H1 (cell line): ENCODE results near the gene SBF2. TPM values are rescaled to one million over a fixed set of nuclear protein-coding genes. Genes with fewer than 3 reads are reported as not detected.

Experiments used
- CTCF ChIA-PET: fragments of 300-600 bp; sonication (Branson Sonifier 250); formaldehyde crosslinking; loops from one replicate; lab custom pipeline; 2021; ENCODE audit not compliant: partially characterized antibody; lab: Charles Lee
- POLR2A ChIA-PET: fragments of 300-600 bp; sonication (Branson Sonifier 250); formaldehyde crosslinking; loops from one replicate; lab custom pipeline; 2021; ENCODE audit warnings: inconsistent platforms; ENCODE audit not compliant: partially characterized antibody; lab: Charles Lee
- DNase-seq, 2 experiments: peaks; one replicate each; pipeline versions ENCODE4 v3.0.0 to v3.0.0-alpha.2; 2010 to 2022; ENCODE audit warnings: low spot score in 2 of 2, low read depth in 1 of 2, mixed read lengths in 1 of 2
- FAIRE-seq: peaks from 2 replicates; lab custom pipeline; 2011; peaks lifted over from hg19 to GRCh38; lab: Jason Lieb, UNC
- H2AFZ ChIP-seq: 2 replicates; pipeline ENCODE4 v1.8.1; 2012; ENCODE audit warnings: low read length, inconsistent platforms
- H2AK5ac ChIP-seq: 2 replicates; pipeline ENCODE4 v1.6.1; 2013; ENCODE audit warnings: low read depth, low read length
- H2BK120ac ChIP-seq: replicated peaks from 2 replicates; pipeline ENCODE3; 2013; ENCODE audit warnings: low read depth, low read length, inconsistent platforms
- H2BK12ac ChIP-seq: 2 replicates; pipeline ENCODE4 v1.6.1; 2013; ENCODE audit warnings: low read depth, low read length
- H2BK15ac ChIP-seq: 2 replicates; pipeline ENCODE4 v1.6.1; 2013; ENCODE audit warnings: low read length
- H2BK20ac ChIP-seq: 2 replicates; pipeline ENCODE4 v1.6.1; 2013; ENCODE audit warnings: low read length
- H2BK5ac ChIP-seq: 2 replicates; pipeline ENCODE4 v1.6.1; 2013; ENCODE audit warnings: low read depth, low read length
- H3K14ac ChIP-seq: 2 replicates; pipeline ENCODE4 v1.6.1; 2013; ENCODE audit warnings: inconsistent platforms; ENCODE audit not compliant: insufficient read length
- H3K18ac ChIP-seq: 2 replicates; pipeline ENCODE4 v1.6.1; 2013; ENCODE audit warnings: low read length; ENCODE audit errors: extremely low read depth
- H3K23ac ChIP-seq: 2 replicates; pipeline ENCODE4 v1.6.1; 2013; ENCODE audit warnings: inconsistent platforms; ENCODE audit not compliant: insufficient read length
- H3K23me2 ChIP-seq: 2 replicates; pipeline ENCODE4 v1.6.1; 2013; ENCODE audit warnings: low read depth, low read length
- H3K27ac ChIP-seq: 2 replicates; pipeline ENCODE4 v1.6.1; 2011; ENCODE audit warnings: low read depth, low read length, inconsistent platforms
- H3K27me3 ChIP-seq, 4 experiments: replicated peaks in 1 of 4; 1 replicate in 1 of 4; 2 replicates in 3 of 4; pipeline versions ENCODE4 v1.6.1 to v1.8.1; 2011 to 2013; ENCODE audit warnings: low read length in 3 of 4, mild to moderate bottlenecking in 3 of 4, inconsistent platforms in 2 of 4, mixed read lengths in 2 of 4, moderate library complexity in 1 of 4; ENCODE audit not compliant: control insufficient read depth in 3 of 4, insufficient read depth in 3 of 4; ENCODE audit errors: extremely low read depth in 1 of 4
- H3K36me3 ChIP-seq, 4 experiments: 2 replicates each; pipeline versions ENCODE4 v1.6.1 to v1.8.1; 2011 to 2013; ENCODE audit warnings: mild to moderate bottlenecking in 4 of 4, low read length in 3 of 4, moderate library complexity in 2 of 4, control low read depth in 1 of 4, inconsistent platforms in 1 of 4; ENCODE audit not compliant: insufficient read depth in 4 of 4, control insufficient read depth in 2 of 4
- H3K4ac ChIP-seq: replicated peaks from 2 replicates; pipeline ENCODE3; 2013; ENCODE audit warnings: low read length, low read depth, mixed read lengths, inconsistent platforms; ENCODE audit not compliant: insufficient read length
- H3K4me1 ChIP-seq, 4 experiments: replicated peaks in 1 of 4; 1 replicate in 1 of 4; 2 replicates in 3 of 4; pipeline versions ENCODE4 v1.6.1 to v1.8.1; 2011 to 2013; ENCODE audit warnings: low read length in 3 of 4, inconsistent platforms in 2 of 4, mixed read lengths in 1 of 4; ENCODE audit not compliant: insufficient read depth in 4 of 4, control insufficient read depth in 3 of 4
- H3K4me2 ChIP-seq, 2 experiments: 2 replicates each; pipeline versions ENCODE4 v1.6.1 to v1.8.1; 2011 to 2013; ENCODE audit warnings: low read depth in 2 of 2, low read length in 2 of 2, control low read depth in 1 of 2, inconsistent platforms in 1 of 2, mild to moderate bottlenecking in 1 of 2; ENCODE audit not compliant: insufficient read depth in 1 of 2
- H3K4me3 ChIP-seq, 4 experiments: fragments of 200-600, 300-600 bp in 1 of 4; sonication (generic), shearing (Covaris generic), sonication (Bioruptor Twin) in 1 of 4; 2 replicates each; pipeline versions ENCODE4 v1.5.1 to v1.8.1; 2011 to 2016; ENCODE audit warnings: low read length in 4 of 4, low read depth in 3 of 4, control low read depth in 2 of 4, inconsistent platforms in 2 of 4, mild to moderate bottlenecking in 2 of 4, mixed read lengths in 1 of 4, moderate library complexity in 1 of 4; ENCODE audit not compliant: insufficient read depth in 2 of 4; ENCODE audit errors: extremely low read depth in 1 of 4
- H3K56ac ChIP-seq: replicated peaks from 2 replicates; pipeline ENCODE3; 2013; ENCODE audit warnings: low read depth, mild to moderate bottlenecking, mixed read lengths, low read length, inconsistent platforms; ENCODE audit not compliant: insufficient read length
- H3K79me1 ChIP-seq: 2 replicates; pipeline ENCODE4 v1.6.1; 2013; ENCODE audit warnings: low read depth, low read length, control low read depth
- H3K79me2 ChIP-seq, 2 experiments: 2 replicates each; pipeline versions ENCODE4 v1.6.1 to v1.8.1; 2012 to 2013; ENCODE audit warnings: low read length in 2 of 2, mild to moderate bottlenecking in 2 of 2, inconsistent platforms in 1 of 2; ENCODE audit not compliant: insufficient read depth in 2 of 2, control insufficient read depth in 1 of 2
- H3K9ac ChIP-seq, 4 experiments: replicated peaks in 1 of 4; 1 replicate in 1 of 4; 2 replicates in 3 of 4; pipeline versions ENCODE4 v1.6.1 to v1.8.1; 2011 to 2013; ENCODE audit warnings: low read depth in 3 of 4, low read length in 3 of 4, control low read depth in 2 of 4, mild to moderate bottlenecking in 2 of 4, moderate library complexity in 2 of 4, inconsistent platforms in 1 of 4; ENCODE audit errors: extremely low read depth in 1 of 4
- H3K9me3 ChIP-seq, 2 experiments: 2 replicates each; pipeline versions ENCODE4 v1.6.1 to v1.8.1; 2012 to 2013; ENCODE audit warnings: mild to moderate bottlenecking in 2 of 2, moderate library complexity in 2 of 2, control low read depth in 1 of 2, inconsistent platforms in 1 of 2, low read depth in 1 of 2, low read length in 1 of 2, mixed read lengths in 1 of 2; ENCODE audit not compliant: insufficient read depth in 2 of 2
- H4K20me1 ChIP-seq, 2 experiments: replicated peaks in 1 of 2; 2 replicates each; pipeline versions ENCODE3 to v1.8.1; 2011 to 2013; ENCODE audit warnings: inconsistent platforms in 2 of 2, low read length in 2 of 2, mild to moderate bottlenecking in 1 of 2; ENCODE audit not compliant: insufficient read depth in 2 of 2, control insufficient read depth in 1 of 2
- H4K5ac ChIP-seq: 2 replicates; pipeline ENCODE4 v1.6.1; 2013; ENCODE audit warnings: low read length, low read depth, mixed read lengths, inconsistent platforms; ENCODE audit not compliant: insufficient read length
- H4K8ac ChIP-seq: 2 replicates; pipeline ENCODE4 v1.8.0; 2013; ENCODE audit warnings: mild to moderate bottlenecking, moderate library complexity, low read length, inconsistent platforms; ENCODE audit not compliant: insufficient read depth; ENCODE audit errors: extremely low read depth
- H4K91ac ChIP-seq: replicated peaks from 2 replicates; pipeline ENCODE3; 2013; ENCODE audit warnings: low read length, mixed read lengths, inconsistent platforms; ENCODE audit not compliant: insufficient read length
- BACH1 ChIP-seq: IDR thresholded peaks from 2 replicates; pipeline ENCODE4 v1.6.1; 2012; ENCODE audit warnings: low read length, improper control_type of control experiment
- CBX8 ChIP-seq: fragments of 300-800, 300-1000 bp; sonication (generic); IDR thresholded peaks from 2 replicates; pipeline ENCODE4 v1.7.1; 2016; ENCODE audit warnings: low read depth, low read length, borderline replicate concordance
- CEBPB ChIP-seq: IDR thresholded peaks from 2 replicates; pipeline ENCODE4 v1.6.1; 2012; ENCODE audit warnings: low read depth, low read length
- CTCF ChIP-seq, 3 experiments: IDR thresholded peaks; 1 replicate in 2 of 3; 2 replicates in 1 of 3; pipeline versions ENCODE4 v1.5.1 to v1.6.1; 2011; ENCODE audit warnings: low read length in 3 of 3, mild to moderate bottlenecking in 3 of 3, inconsistent platforms in 2 of 3, low read depth in 1 of 3, moderate library complexity in 1 of 3; ENCODE audit not compliant: insufficient read depth in 1 of 3; ENCODE audit errors: control extremely low read depth in 1 of 3
- FOSL1 ChIP-seq: IDR thresholded peaks from 2 replicates; pipeline ENCODE4 v1.6.1; 2011; ENCODE audit warnings: mild to moderate bottlenecking, low read depth, low read length, moderate library complexity; ENCODE audit not compliant: insufficient read depth
- POU5F1 ChIP-seq: IDR thresholded peaks from 2 replicates; pipeline ENCODE4 v1.6.1; 2011; ENCODE audit warnings: low read depth, mild to moderate bottlenecking, low read length, moderate library complexity
- RNF2 ChIP-seq: fragments of 200-900, 300-1000 bp; sonication (generic); IDR thresholded peaks from 2 replicates; pipeline ENCODE4 v1.7.1; 2016; ENCODE audit warnings: borderline replicate concordance, low read depth, mild to moderate bottlenecking, antibody characterized with exemption, low read length; ENCODE audit not compliant: poor library complexity, severe bottlenecking; ENCODE audit errors: missing control alignments
- RXRA ChIP-seq: IDR thresholded peaks from 2 replicates; pipeline ENCODE4 v1.6.1; 2011; ENCODE audit warnings: low read depth, mild to moderate bottlenecking, low read length, moderate library complexity; ENCODE audit not compliant: insufficient read depth
- SIRT6 ChIP-seq: IDR thresholded peaks from one replicate; pipeline ENCODE4 v1.7.1; 2012; ENCODE audit warnings: low read length, inconsistent platforms
- SP4 ChIP-seq: IDR thresholded peaks from 2 replicates; pipeline ENCODE4 v1.6.1; 2012; ENCODE audit warnings: low read length, inconsistent platforms
- TAF7 ChIP-seq: optimal IDR thresholded peaks from 2 replicates; pipeline ENCODE3; 2011; ENCODE audit warnings: low read depth, mild to moderate bottlenecking, inconsistent platforms, low read length, moderate library complexity, borderline replicate concordance
- WGBS, 2 experiments: shearing (Covaris generic) in 1 of 2; methylation state at CpG; one replicate each; pipeline versions ENCODE4 v1.1.6 to v1.1.7; 2013 to 2015; ENCODE audit warnings: low lambda C conversion rate in 2 of 2, mixed read lengths in 2 of 2, inconsistent platforms in 1 of 2, low coverage in 1 of 2, missing lambda C conversion rate in 1 of 2; ENCODE audit not compliant: insufficient replicate concordance in 2 of 2, insufficient coverage in 1 of 2, insufficient read length in 1 of 2; ENCODE audit errors: extremely low coverage in 1 of 2, missing lambda C conversion rate in 1 of 2; 5-methylcytosine and 5-hydroxymethylcytosine counted together
- polyA plus RNA-seq, 7 experiments: library from polyadenylated mRNA; depleted of rRNA in 3 of 7; stranded (reverse) in 5 of 7; unstranded in 2 of 7; fragments of >200 nt in 5 of 7; fragments of 200-250 nt in 2 of 7; gene quantifications; 1 replicate in 5 of 7; 2 replicates in 1 of 7; 4 replicates in 1 of 7; pipeline versions ENCODE4 v1.2.1 to v1.2.3, GENCODE V29; 2011 to 2013; ENCODE audit warnings: missing spikeins in 2 of 7, mixed read lengths in 2 of 7
- total RNA-seq: library from RNA; stranded (reverse); fragmentation: NEBNext Ultra II Directional; extraction: Animal tissue kit (Norgen Biotek cat#: 25700); gene quantifications from 2 replicates; pipeline ENCODE4 v1.2.1, GENCODE V29; 2021

The SBF2 gene
- total and polyA plus RNA-seq, 2 of the 8 experiments (the other 6 are each of a cell fraction or from before 2014, with no cell fraction given): 36.7 to 50.5 TPM

- H3K4me2 ChIP-seq: no peak overlapping the region
- ChIA-PET CTCF (interaction anchor here (1.2 kb wide), 1 partner anchor 11 kb away, joined by 4 read pairs; no protein-coding TSS in a partner anchor), POLR2A (interaction anchor here (0.9 to 3.0 kb wide), 3 partner anchors 11 to 499 kb away, joined by 3 to 8 read pairs (median 3); no protein-coding TSS in a partner anchor)
- TF ChIP-seq FOSL1 (no peak), RNF2 (no peak), SIRT6 (no peak), SP4 (no peak), BACH1 (no peak), RXRA (no peak), CBX8 (no peak), CTCF (IDR thresholded peaks at IDR 0.05; ENCODE audit: control extremely low read depth in 1 of 3, insufficient read depth in 1 of 3, low read depth in 1 of 3, low read length in 3 of 3) (no peak), TAF7 (no peak), POU5F1 (no peak), CEBPB (no peak)
Observed at GRCh38 chr11:9804419-9804902, 489.6 kb downstream of the SBF2 start.

More at GRCh38 chr11:9804419-9804902, 489.6 kb downstream of the SBF2 start:
- H3K36me3 ChIP-seq: peaks cover 5 to 18% (median 9%) of the 10 kb centered on the region in 4 experiments
- no peak overlapping the region for H2BK15ac ChIP-seq
- no peak overlapping the region for H2BK20ac ChIP-seq
- no peak for FAIRE-seq
- DNase-seq: no peak
- H3K56ac ChIP-seq: no peak overlapping the region
- H3K4me1 ChIP-seq: peaks cover 0 to 17% (median 7%) of the 10 kb centered on the region in 4 experiments; a peak in 3 of 7 replicates
- H3K27me3 ChIP-seq: no peaks in the 10 kb centered on the region
- no peak overlapping the region for H3K23ac ChIP-seq
- H4K20me1 ChIP-seq: no peaks in the 10 kb centered on the region
- H3K79me1 ChIP-seq: no peaks in the 10 kb centered on the region
- no peak overlapping the region for H3K27ac ChIP-seq
- H2BK120ac ChIP-seq: no peak overlapping the region
- no peaks in the 10 kb centered on the region for H3K9me3 ChIP-seq
- no peak overlapping the region for H3K18ac ChIP-seq
- H4K5ac ChIP-seq: no peak overlapping the region
- H2BK12ac ChIP-seq: no peak overlapping the region
- no peak overlapping the region for H3K4ac ChIP-seq
- H3K4me3 ChIP-seq: no peak overlapping the region
- H3K14ac ChIP-seq: no peak overlapping the region
- H3K79me2 ChIP-seq: no peaks in the 10 kb centered on the region
- no peak overlapping the region for H2AK5ac ChIP-seq
- H2BK5ac ChIP-seq: no peak overlapping the region
- H4K8ac ChIP-seq: no peak overlapping the region
- H2AFZ ChIP-seq: no peak overlapping the region
- no peak overlapping the region for H4K91ac ChIP-seq
- WGBS, 2 experiments: 96% methylated on average over 2 of the region's 2 CpGs; no CpG with 5 or more reads in 1 of the 2 experiments
- H3K9ac ChIP-seq: no peak overlapping the region
- H3K23me2 ChIP-seq: no peaks in the 10 kb centered on the region
